ENCODE results near the gene PRKAG1. TPM values are rescaled to one million over a fixed set of nuclear protein-coding genes. Genes with fewer than 3 reads are reported as not detected.
"Not testable (repeated sequence)": the region's sequence is repeated elsewhere in the genome, so short reads cannot be mapped to it uniquely, and the experiment has no call there.

Gene PRKAG1
- 10 to 100 TPM; 68.1 to 70.6 (median 68.4) TPM for total RNA-seq

DNA sequence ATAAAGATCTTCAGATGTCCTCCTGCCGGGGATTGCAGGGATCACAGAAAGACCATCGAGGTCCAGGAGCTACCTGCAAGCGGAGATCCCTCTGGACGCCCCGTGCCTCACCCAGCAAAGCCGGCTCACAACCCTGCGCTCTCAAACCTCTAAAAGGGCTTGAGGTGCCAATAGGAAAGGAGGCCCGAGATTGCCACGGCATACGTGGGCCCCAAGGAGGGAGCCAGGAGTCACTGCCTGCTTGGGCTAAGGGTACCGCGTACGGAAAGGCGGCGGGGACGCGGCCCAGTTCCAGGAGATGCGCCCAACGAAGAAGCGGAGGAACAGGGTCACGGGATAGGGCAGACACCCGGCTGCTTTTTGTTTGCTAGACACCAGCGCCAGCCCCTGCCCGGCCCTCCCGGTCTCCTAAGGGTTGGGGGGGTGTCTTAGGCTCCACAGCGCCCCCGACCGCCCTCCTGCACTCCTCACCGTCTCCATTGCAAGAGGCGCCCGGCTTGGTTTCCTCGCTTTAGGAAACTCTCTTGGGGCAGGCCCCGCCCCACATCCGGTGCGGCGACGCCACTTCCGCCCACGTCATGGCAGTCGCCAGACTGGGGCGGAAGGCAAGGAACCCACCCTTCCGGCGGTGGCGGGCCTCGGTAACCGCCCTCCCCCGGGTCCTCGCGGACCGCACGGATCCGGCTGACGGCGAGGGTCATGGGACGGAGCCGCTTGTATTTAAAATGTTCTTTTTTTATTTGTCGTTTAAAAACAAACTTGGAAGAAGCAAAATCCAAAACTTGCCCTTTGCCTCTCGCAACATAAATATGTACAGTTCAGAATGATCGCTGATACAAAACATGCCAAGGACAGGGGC, at the start of gene PRKAG1:
Gene PRKAG1 (minus strand): TSS at position 516 of the 859 bp plus-strand sequence. CDS start 36 bp downstream, at position 480.
- Mint-ChIP-seq H3K4me3 (peak within 1 kb of the TSS; percentile 92), H3K9me3 (no peaks in the 10 kb centered on the region), H3K4me1 (ENCODE audit: low read depth) (peaks cover 36% of the 10 kb centered on the region), H3K36me3 (ENCODE audit: insufficient read depth) (peaks cover 20% of the 10 kb centered on the region), H3K27me3 (ENCODE audit: low read depth) (no peaks in the 10 kb centered on the region)
- DNase-seq = peak; percentile 93
- peak; percentile 90 to 93 for ATAC-seq

DNA sequence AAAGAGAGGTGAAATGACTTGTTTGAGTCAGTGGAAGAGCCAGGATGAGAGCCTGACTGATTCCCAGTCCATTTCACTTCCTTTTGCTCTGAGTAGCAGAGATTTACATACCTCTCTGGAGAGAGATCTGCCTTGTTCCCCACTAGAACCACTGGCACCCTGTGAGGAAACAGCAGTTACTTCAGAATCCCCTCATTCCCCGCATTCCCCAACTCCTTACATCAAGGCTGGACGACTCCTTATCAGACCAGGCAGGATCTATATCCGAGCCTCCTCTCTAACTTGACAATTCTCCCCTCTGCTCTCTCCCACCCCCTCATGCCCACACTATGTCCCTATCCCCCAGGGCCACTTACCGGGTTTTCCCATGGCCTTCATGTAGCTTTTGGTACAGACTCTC, 47.5 kb upstream of the PRKAG1 start:
- H3K4me3 Mint-ChIP-seq = no peak overlapping the region
- no peaks in the 10 kb centered on the region for H3K27me3 Mint-ChIP-seq (ENCODE audit: low read depth)
- no peaks in the 10 kb centered on the region for H3K9me3 Mint-ChIP-seq
- peaks cover 24% of the 10 kb centered on the region for H3K4me1 Mint-ChIP-seq (ENCODE audit: low read depth)
- DNase-seq = no peak
- ATAC-seq = no peak
- no peaks in the 10 kb centered on the region for H3K36me3 Mint-ChIP-seq (ENCODE audit: insufficient read depth)

DNA sequence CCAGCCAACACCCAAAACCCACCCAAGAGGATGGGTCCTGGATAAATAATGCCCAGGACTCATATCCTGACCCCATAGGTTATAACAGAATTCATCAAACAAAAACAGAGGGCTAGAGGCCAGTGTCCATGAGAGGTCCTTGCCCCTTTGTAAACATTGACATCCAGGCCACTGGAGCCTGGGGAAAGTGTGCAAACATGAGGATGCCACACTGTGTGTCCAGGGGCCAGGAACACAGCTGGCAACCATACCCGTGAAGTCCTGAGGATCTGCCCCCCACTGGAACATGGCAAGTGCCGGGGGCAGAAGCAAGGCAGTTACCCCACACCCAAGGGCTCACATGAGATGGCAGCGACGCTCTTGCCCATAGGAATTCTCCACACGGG, 46.2 kb upstream of the PRKAG1 start:
- Mint-ChIP-seq H3K36me3 (ENCODE audit: insufficient read depth) (no peaks in the 10 kb centered on the region), H3K4me1 (ENCODE audit: low read depth) (peaks cover 21% of the 10 kb centered on the region), H3K27me3 (ENCODE audit: low read depth) (no peaks in the 10 kb centered on the region), H3K9me3 (no peaks in the 10 kb centered on the region), H3K4me3 (no peak overlapping the region)
- ATAC-seq = no peak
- no peak for DNase-seq

DNA sequence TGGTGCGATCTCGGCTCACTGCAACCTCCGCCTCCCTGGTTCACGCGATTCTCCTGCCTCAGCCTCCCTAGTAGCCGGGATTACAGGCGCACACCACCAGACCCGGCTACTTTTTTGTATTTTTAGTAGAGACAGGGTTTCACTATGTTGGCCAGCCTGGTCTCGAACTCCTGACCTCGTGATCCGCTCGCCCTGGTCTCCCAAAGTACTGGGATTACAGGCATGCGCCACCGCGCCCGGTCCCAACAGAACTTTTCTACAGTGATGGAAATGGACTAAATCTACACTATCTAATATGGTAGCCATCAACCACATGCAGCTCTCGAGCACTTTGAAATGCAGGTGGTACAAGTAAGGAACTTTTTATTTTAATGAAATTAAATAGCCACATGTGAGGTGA, 43.3 kb upstream of the PRKAG1 start:
- not testable (repeated sequence) for H3K36me3 Mint-ChIP-seq (ENCODE audit: insufficient read depth); H3K27me3 Mint-ChIP-seq (ENCODE audit: low read depth); H3K9me3 Mint-ChIP-seq

DNA sequence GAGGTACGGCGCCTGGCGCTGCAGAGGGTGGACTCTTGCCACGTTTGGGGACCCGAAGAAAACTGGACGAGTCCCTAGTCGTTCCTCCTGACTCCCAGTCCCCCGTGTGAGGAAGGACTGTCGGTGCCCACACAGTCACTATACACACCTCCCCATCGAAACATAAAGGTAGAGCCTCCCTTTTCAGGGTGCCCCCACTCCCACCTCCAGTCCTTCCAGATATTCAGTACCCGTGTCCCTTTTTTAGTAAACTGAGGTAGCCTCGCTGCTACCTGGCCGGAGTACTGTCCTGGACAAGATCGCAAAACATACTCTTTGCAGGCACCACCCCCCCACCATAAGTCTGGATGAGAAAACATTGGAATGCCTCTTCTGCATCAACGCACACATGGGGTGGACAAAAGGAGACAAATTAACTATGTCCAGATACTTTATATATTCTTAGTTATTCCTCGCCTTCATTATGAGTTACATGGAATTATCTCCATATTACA, 42.6 kb upstream of the PRKAG1 start:
- Mint-ChIP-seq H3K4me3 (peak overlapping the region; percentile 95), H3K36me3 (ENCODE audit: insufficient read depth) (no peaks in the 10 kb centered on the region), H3K27me3 (ENCODE audit: low read depth) (no peaks in the 10 kb centered on the region), H3K4me1 (ENCODE audit: low read depth) (peaks cover 38% of the 10 kb centered on the region), H3K9me3 (no peaks in the 10 kb centered on the region)
- no peak for ATAC-seq
- DNase-seq = no peak

More for the DNA sequence above, 43.3 kb upstream of the PRKAG1 start:
- not testable (repeated sequence) for DNase-seq, ATAC-seq
- Mint-ChIP-seq H3K4me3 (peak overlapping the region; percentile 95), H3K4me1 (ENCODE audit: low read depth) (peaks cover 31% of the 10 kb centered on the region)

DNA sequence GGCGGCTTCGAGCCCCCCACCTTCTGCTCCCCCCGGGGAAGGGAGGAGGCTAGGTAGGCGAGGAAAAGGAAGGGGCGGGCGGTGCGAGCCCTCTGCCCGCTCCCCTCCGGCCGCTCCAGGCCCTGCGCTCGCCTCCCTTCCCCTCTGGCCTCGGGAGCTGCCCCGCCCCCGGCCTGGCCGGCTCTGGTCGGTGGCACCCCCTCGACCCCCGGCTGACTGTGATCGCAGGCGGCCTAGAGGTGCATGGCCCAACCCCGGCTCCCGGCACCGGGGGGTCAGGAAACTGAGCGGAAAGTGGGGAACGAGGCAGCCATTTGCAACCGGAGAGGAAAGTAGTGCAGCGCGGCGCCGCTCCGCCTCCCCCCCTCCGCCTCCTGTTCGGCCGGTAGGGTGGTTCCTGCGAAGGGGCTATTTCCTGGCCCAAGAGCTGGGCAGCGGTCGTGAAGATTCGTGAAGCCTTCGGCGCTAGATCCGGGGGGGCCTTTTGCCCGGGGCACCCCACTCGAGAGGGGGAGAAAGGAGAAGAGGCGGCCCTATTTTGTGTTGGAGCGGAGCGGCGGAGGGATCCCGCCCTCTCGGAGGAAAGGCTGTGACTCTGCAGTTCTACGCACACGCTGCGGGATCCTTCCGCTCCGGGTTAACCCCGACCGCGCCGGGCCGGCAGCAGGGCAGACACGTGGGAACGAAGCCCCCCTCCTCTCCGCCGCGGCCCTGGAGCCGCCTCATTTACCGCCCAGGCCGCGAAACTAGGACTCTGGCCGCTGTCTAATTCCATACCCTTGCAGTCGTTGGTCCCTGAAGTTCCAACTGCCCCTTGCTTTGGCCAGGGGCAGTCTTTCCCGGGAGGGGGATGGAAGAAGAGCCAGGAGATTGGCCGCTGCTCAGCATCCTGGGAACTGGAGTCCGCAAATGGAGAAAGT, 41.9 kb upstream of the PRKAG1 start, which contains the start of gene KMT2D:
Gene KMT2D (minus strand): TSS at position 558 of the 920 bp plus-strand sequence. CDS start 5,470 bp downstream, outside the sequence.
- Mint-ChIP-seq H3K9me3 (no peaks in the 10 kb centered on the region), H3K36me3 (ENCODE audit: insufficient read depth) (peaks cover 3% of the 10 kb centered on the region), H3K27me3 (ENCODE audit: low read depth) (no peaks in the 10 kb centered on the region), H3K4me3 (peak within 1 kb of the TSS; percentile 95), H3K4me1 (ENCODE audit: low read depth) (peaks cover 46% of the 10 kb centered on the region)
- ATAC-seq = peak; percentile 76 to 77
- DNase-seq = peak; percentile 87

DNA sequence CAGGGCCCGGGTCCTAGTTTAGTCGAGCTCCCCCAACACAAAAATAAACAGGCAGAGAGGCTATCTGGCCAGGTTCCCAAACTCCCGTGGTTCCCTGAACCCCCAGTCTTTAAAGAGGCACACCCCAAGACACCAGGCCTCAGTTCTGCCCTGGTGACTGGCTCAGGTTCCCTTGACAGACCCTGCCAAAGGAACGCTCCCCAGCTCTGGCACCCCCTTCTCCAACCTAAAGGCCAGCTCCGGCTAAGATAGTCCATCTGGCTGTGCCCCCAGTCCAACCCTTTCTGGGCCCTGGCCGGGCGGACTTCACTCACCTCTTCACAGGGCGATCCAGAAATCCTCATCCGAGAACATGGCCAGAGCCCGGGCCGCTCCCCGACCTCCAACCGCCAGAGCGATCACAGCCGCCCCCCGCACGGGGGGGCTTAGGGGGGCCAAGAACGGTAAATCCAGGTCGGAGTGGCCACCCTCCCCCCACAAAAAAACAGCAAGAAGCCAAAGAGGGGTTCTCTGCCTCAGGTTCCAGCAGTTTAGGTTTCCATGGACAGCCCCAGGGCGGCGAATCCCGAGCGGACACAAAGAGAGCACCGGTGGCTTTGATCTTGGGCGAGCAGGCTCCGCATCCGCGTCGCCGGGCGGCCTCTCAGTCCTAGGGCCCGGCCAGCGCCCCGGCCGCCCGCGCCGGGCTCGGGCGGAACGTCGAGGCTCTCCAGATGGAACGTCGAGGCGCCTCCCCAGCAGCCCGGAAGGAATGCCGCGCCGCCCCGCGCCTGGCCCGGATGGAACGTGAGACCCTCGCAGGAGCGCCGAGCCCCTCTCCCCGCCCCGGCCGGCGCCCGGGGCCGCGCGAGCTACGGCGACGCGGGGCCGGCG, 41.0 kb upstream of the PRKAG1 start:
- DNase-seq = no peak
- Mint-ChIP-seq H3K27me3 (ENCODE audit: low read depth) (no peaks in the 10 kb centered on the region), H3K9me3 (no peaks in the 10 kb centered on the region), H3K4me1 (ENCODE audit: low read depth) (peaks cover 55% of the 10 kb centered on the region), H3K4me3 (peak overlapping the region; percentile 90), H3K36me3 (ENCODE audit: insufficient read depth) (peaks cover 10% of the 10 kb centered on the region)
- peak; percentile 6 to 11 for ATAC-seq

DNA sequence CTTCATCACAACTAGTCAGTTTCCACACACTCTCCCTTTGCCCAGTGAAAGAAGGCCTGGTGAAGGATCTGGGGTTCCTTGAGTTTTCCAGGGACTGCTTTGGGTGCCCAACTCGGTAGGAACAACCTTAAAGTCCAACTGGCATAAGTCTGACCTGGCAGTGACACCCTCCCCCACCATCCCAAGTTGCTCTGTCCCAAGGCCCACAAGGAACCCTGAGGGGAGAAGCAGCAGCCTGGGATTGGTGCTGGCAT, 40.4 kb upstream of the PRKAG1 start:
- Mint-ChIP-seq H3K27me3 (ENCODE audit: low read depth) (no peaks in the 10 kb centered on the region), H3K4me1 (ENCODE audit: low read depth) (peaks cover 58% of the 10 kb centered on the region), H3K9me3 (no peaks in the 10 kb centered on the region), H3K4me3 (peak overlapping the region; percentile 90), H3K36me3 (ENCODE audit: insufficient read depth) (peaks cover 10% of the 10 kb centered on the region)
- DNase-seq (no peak), ATAC-seq (no peak)

DNA sequence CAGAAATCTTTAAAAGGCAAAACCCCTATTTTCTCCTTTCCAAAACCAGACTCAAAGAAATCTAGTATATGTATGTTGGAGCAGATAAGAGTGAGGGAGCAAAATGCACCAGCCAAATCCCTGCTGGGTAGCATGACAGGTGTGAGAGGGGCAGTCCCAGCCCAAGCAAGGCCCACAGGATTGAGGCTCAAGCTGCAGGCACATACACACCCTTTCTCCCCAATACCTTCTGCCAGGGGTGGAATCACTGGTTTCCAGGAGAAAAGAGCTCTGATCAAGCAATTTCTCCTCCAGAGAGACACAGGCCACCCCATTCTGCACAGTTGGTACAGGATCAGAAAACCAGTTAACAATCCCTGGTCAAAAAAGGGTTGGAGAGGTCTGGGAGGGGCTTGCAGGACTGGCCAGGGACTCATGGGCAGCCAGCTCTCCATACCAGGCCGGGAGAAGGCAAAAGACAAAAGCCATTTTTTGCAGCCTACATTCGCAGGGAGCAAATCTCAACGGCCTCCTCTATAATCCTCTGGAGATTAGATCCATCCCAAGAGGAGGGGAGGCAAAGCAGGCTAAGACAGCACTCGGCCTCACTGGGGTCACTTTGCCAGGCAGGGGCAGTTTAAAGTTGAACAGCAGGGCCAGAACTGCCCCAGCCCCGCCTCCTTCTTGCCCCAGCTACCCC, 39.9 kb upstream of the PRKAG1 start:
- ATAC-seq (no peak), DNase-seq (no peak)
- no peaks in the 10 kb centered on the region for H3K9me3 Mint-ChIP-seq
- H3K36me3 Mint-ChIP-seq (ENCODE audit: insufficient read depth) = peaks cover 11% of the 10 kb centered on the region
- peaks cover 56% of the 10 kb centered on the region for H3K4me1 Mint-ChIP-seq (ENCODE audit: low read depth)
- no peaks in the 10 kb centered on the region for H3K27me3 Mint-ChIP-seq (ENCODE audit: low read depth)
- peak overlapping the region; percentile 90 for H3K4me3 Mint-ChIP-seq

DNA sequence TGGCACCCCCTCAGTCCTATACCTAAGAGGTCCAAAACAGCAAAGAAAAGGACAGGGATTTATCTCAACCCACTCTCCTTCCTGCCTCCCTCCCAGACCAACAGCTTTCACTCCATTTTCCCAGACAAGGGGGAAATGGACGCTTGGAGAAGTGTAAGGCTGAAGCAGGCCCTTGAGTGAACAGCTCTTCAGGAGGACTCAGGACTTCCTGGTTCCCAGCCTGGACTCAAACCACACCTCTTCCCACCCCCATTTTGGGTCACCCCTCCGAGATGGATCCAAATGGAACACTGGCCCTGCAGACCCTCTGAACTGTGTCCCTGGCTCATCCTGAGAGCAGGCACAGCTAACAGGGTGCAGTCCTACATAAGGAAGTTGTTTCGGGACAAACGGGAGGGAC, 39.3 kb upstream of the PRKAG1 start:
- H3K4me3 Mint-ChIP-seq = peak overlapping the region; percentile 90
- H3K9me3 Mint-ChIP-seq = no peaks in the 10 kb centered on the region
- peaks cover 56% of the 10 kb centered on the region for H3K4me1 Mint-ChIP-seq (ENCODE audit: low read depth)
- ATAC-seq (no peak), DNase-seq (no peak)
- no peaks in the 10 kb centered on the region for H3K27me3 Mint-ChIP-seq (ENCODE audit: low read depth)
- H3K36me3 Mint-ChIP-seq (ENCODE audit: insufficient read depth) = peaks cover 15% of the 10 kb centered on the region

DNA sequence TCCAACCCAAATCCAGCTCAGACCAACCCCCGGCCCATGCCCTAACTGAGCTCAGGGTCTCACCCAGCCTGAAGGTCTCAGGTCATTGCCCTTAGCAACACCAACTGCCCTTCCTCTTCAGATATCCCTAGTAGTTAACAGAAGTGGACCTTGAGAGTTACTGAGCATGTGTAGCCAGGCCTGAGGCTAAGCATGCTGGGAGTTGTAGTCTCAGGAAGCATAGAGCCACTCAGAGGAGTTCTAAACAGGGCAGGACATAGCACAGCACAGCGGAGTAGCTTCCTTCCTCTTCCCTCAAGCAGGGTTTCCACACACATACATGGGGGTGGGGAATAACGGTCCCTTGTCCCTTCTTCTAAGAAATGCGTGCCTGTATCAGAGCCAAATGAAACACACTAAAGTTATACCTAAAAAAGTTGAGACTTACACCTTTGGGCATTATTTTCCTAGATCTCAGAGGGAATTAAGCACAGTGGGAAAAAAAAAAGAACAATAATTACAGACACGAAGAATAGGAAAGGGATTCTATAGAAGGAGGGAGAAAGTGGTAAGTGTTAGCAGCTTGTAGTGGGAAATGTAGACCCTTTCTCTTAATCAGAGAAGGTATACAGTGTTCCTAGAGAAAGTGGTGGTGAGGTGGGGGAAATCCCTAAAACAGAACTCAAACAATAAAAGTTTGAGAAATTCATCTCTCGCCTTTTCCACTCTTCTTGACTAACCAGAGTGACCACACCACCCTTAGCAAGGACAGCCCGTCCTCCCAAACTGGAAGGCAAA, 37.6 kb upstream of the PRKAG1 start:
- peaks cover 51% of the 10 kb centered on the region for H3K4me1 Mint-ChIP-seq (ENCODE audit: low read depth)
- peak; percentile 59 to 66 for ATAC-seq
- DNase-seq = peak; percentile 23
- no peaks in the 10 kb centered on the region for H3K27me3 Mint-ChIP-seq (ENCODE audit: low read depth)
- H3K9me3 Mint-ChIP-seq = no peaks in the 10 kb centered on the region
- H3K4me3 Mint-ChIP-seq = peak overlapping the region; percentile 90
- H3K36me3 Mint-ChIP-seq (ENCODE audit: insufficient read depth) = peaks cover 29% of the 10 kb centered on the region

DNA sequence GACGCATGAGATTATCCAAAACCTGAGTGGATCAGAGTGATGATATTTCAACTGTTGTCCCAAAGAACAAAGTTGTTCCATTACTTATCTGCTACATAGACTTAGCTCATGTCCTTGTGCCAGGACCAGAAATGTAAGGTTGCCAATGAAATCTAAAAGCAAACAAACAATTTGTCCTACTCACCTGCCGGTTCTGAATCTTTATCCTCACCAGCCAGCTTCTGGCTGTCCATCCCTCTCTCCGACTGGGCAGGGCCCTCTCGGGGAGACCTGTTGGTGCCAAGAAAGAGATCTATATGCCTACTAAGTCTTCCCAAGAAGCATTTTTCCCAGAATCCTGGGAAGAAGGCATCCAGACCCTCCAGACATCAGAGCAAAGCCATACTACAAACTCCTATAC, 36.5 kb upstream of the PRKAG1 start:
- Mint-ChIP-seq H3K4me3 (no peak overlapping the region), H3K9me3 (no peaks in the 10 kb centered on the region), H3K27me3 (ENCODE audit: low read depth) (no peaks in the 10 kb centered on the region), H3K36me3 (ENCODE audit: insufficient read depth) (peaks cover 35% of the 10 kb centered on the region), H3K4me1 (ENCODE audit: low read depth) (peaks cover 48% of the 10 kb centered on the region)
- DNase-seq (no peak), ATAC-seq (no peak)

DNA sequence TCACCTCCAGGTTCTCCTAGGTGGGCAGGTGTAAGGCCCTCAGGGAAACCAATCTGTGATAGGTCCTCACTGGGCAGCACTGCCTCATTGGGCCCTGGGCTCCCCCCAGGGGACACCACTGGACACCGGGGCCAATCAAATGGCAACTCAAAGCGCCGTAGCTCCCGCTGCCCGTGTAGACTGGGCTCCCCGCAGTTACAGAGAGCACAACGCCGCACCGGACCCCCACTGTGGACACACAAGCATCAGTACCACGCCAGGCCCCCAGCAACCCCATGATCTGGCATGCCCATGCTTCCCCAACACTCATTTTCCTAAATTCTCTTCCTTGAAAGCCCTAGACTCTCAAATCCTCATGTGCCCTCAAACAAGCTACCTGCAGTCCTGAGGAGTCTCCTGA, 35.9 kb upstream of the PRKAG1 start:
- ATAC-seq = no peak
- DNase-seq = no peak
- H3K4me1 Mint-ChIP-seq (ENCODE audit: low read depth) = peaks cover 48% of the 10 kb centered on the region
- H3K4me3 Mint-ChIP-seq = peak overlapping the region; percentile 7
- no peaks in the 10 kb centered on the region for H3K27me3 Mint-ChIP-seq (ENCODE audit: low read depth)
- H3K9me3 Mint-ChIP-seq = no peaks in the 10 kb centered on the region
- peaks cover 35% of the 10 kb centered on the region for H3K36me3 Mint-ChIP-seq (ENCODE audit: insufficient read depth)

Measured in activated T-cell treated with anti-CD3 and anti-CD28 coated beads, Interleukin-2, amount 50 U/mL, for 4 hours (primary cell).